Parietal lobe (tissue), 1 donor: ENCODE measurements around the gene GUCY1A2. TPM values are rescaled to one million over a fixed set of nuclear protein-coding genes. Genes with fewer than 3 reads are reported as not detected.

Experiments used
- total RNA-seq: library from RNA; depleted of rRNA; stranded (reverse); fragments of >200 nt; gene quantifications from one replicate; pipeline ENCODE4 v1.2.3, GENCODE V29; 2014

The GUCY1A2 gene, protein sequence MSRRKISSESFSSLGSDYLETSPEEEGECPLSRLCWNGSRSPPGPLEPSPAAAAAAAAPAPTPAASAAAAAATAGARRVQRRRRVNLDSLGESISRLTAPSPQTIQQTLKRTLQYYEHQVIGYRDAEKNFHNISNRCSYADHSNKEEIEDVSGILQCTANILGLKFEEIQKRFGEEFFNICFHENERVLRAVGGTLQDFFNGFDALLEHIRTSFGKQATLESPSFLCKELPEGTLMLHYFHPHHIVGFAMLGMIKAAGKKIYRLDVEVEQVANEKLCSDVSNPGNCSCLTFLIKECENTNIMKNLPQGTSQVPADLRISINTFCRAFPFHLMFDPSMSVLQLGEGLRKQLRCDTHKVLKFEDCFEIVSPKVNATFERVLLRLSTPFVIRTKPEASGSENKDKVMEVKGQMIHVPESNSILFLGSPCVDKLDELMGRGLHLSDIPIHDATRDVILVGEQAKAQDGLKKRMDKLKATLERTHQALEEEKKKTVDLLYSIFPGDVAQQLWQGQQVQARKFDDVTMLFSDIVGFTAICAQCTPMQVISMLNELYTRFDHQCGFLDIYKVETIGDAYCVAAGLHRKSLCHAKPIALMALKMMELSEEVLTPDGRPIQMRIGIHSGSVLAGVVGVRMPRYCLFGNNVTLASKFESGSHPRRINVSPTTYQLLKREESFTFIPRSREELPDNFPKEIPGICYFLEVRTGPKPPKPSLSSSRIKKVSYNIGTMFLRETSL
- total RNA-seq, result 186 TPM

GRCh38 chr11:107018219-107018901, at the start of gene GUCY1A2:
TSS of gene GUCY1A2 (minus strand) at chr11:107018476. CDS start at chr11:107018055, 421 bp downstream.

